GM18520 (cell line): Measurements from ENCODE around the gene MYCN.
"Not testable (repeated sequence)": the region's sequence is repeated elsewhere in the genome, so short reads cannot be mapped to it uniquely, and the experiment has no call there.

Experiments
- ATAC-seq: cut with Tn5 transposase; IDR thresholded peaks from one replicate; pipeline ENCODE4 v1.9.1; 2021; ENCODE audit not compliant: unreplicated experiment

Gene MYCN

DNA sequence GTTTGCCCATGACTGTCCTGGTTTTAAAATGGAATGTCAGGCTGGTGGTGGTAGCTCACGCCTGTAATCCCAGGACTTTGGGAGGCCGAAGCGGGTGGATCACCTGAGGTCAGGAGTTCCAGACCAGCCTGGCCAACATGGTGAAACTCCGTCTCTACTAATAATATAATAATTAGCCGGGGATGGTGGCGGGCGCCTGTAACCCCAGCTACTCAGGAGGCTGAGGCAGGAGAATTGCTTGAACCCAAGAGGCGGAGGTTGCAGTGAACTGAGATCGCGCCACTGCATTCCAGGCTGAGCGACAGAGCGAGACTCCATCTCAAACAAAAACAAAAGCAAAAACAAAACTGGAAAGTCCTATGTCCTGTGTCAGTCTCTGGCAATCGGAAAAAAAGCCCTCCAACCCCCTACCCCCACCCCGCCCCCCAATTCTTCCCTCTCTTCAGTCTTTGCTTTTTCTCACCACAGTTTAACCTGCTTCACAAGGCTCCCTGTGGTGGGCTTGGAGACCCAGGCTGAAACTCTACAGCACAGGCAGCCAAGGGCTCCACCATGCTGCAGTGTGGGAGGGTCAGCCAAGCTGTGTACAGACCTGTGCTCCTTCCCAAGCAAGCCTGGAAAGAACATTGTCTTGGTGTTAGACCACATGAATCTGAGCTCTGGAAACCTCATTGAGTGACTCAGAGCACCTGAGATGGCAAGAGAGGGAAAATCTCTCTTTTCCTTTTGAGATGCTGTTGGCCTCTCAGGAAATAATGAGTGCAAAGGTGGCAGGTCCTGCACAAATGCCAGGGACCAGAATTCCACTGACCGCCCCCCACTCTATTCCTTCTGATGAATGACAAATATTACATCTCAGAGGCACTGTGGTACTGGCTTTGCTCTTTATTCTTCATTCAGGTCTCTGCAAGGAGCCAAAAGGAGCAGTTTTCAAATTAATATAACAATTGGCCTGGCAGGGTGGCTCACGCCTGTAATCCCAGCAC, 16.7 kb downstream of the MYCN start:
- no peak for ATAC-seq

DNA sequence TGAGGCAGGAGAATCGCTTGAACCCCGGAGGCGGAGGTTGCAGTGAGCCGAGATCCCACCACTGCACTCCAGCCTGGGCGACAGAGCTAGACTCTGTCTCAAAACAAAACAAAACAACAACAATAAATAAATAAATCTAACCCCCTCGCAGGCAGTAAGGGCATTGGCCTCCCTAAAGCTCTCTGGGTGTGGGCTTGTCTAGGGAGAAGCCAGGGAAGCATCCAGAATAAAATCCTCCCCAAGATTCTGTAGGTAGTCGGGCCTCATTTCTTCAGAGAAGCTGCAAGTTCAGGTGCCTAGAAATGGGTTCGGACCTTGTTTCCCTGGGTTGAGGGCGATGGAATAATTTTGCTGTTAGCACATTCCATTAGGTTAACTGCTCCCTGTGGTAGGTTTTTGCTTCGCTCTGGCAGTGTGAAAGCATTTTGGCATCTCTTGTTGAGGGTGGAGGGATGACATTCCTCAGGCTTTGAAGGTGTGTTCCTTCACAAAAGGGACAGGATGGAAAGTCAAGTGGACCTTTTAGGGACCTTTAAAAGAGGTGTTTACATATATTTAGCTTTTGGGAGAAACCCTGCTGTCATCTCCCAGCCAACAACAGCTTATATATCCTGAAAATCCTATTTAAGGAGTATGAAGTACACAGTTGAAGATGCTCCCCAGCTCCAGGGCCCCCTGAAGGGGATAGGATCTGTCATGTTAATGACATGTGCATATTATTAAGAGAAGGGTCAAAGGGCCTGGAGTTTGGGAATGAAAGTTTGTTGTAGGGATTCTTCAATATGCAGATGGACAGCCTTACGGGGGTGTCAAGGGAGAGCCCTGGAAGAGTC, 17.7 kb downstream of the MYCN start:
- ATAC-seq = no peak

DNA sequence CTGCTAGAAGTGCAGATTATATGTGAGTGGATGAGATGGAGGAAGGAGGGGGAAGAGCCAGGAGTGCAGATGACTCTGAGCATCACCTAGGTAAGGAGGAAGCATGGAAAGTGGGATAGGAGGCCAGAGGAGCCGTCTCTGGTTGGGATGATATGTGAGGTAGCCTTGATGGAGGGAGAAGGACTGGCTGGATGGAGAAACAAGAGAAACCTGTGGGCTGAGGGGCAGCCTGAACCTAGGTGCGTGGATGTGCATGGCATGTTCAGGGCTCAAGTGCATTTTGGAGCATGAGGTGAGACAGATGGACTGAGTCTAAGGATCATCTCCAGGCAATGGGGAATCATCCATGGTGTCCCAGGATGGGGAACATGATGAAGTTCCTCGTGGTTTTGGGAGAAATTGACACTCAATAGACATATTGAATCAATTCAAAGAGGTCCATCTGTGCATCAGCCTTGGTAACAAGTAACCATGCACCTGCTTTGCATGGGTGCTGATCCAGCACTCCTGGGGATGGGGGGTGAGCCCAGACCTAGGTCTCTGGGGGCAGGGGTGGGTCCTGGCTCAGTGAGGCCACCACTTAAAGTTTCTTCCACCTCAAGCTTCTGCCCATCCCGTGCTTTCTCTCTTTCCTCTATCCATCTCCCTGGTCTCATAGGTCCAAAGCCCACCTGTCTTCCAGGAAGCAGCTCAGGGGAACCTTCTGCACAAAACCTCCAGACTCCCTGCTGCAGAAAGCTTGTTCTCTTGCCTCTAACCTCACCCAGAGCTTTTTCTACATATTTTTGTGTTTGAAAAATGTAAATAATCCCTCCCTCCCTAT, 19.2 kb downstream of the MYCN start:
- ATAC-seq = no peak

DNA sequence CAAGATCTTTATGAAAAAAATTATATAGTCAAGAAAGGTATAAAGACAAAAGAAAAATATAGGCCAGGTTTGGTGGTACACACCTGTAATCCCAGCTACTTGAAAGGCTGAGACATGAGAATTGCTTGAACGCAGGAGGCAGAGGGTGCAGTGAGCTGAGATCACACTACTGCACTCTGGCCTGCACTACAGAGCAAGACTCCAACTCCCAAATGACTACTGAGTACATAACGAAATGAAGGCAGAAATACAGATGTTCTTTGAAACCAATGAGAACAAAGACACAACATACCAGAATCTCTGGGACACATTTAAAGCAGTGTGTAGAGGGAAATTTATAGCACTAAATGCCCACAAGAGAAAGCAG, 19.8 kb downstream of the MYCN start:
- ATAC-seq = not testable (repeated sequence)

DNA sequence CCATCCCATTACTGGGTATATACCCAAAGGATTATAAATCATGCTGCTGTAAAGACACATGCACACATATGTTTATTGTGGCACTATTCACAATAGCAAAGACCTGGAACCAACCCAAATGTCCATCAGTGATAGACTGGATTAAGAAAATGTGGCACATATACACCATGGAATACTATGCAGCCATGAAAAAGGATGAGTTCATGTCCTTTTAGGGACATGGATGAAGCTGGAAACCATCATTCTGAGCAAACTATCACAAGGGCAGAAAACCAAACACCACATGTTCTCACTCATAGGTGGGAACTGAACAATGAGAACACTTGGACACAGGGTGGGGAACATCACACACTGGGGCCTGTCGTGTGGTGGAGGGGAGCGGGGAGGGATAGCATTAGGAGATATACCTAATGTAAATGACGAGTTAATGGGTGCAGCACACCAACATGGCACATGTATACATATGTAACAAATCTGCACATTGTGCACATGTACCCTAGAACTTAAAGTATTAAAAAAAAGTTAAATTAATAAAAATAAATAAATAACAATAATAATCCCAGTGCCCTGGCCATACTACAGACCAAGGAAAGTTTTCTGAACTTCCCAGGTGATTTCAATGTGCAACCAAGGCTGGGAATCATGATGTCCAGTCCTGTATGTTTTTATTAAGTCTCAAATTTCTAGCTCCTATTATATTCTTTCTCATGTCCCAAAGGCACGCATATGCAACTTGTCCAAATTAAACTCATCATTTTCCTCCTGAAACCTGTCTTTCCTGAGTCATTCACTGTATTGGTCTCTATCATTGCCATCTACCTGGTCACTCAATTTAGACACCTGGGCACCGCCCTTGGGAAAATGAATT, 23.0 kb downstream of the MYCN start:
- not testable (repeated sequence) for ATAC-seq

DNA sequence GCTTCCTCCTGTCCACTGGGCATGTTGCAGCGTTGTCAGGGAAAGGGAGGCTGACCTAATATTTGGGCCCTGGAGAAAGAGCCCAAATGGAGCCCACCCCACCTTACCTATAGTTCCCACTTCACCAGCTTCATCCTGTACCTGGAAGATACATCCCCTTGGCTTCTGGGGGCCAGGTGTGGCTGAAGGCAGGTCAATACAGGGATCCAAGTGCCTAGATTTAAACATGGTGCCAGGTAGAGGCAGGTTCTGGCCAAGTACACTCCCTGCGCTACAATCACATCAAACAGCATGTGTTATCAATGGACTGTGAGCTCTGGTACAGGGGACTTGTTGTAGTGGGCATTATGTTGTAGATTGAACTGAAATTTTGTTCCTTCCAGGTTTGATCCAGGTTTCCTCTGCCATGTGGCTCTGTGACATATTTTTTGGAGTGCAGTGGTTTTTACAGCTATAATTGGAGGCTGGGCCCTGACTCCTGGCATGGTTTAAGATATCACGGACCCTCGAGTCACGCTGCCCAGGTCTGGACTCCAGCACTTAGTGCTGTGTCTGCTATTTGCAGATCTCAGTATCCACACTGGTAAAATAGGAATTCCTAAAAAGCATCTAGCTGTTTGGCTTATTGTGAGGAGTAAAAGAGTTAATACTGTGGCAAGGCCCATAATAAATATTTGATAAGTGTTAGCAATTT, 23.8 kb downstream of the MYCN start:
- ATAC-seq = no peak

DNA sequence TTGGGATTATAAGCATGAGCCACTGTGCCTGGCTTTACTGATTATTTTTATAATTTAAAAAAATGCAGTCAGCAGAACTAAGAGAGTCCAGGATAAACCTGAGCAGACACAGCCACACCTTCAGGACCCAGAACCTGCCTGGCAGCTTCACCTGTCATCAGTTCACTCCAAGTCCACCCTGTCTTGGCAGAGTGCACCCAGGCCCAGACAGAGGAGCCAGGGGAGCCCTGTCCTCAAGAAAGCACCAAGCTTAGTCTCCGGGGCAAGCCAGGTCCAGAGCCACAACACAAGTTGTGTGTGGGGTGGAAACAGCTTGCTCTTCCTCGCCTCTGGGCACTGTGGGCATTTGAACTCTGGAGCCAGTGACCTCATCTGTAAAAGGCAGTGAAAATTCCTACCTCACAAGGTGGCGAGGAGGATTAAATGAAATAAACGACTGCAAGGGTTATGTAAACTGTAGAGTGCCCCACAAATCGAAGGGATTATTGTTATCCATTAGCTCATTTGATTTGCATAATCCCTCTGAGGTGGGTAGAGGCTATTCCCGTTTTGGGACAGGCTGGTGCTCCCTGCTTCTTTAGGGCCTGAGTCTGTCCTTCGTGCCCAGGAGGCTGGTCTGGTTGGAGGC, 24.7 kb downstream of the MYCN start:
- ATAC-seq = no peak

DNA sequence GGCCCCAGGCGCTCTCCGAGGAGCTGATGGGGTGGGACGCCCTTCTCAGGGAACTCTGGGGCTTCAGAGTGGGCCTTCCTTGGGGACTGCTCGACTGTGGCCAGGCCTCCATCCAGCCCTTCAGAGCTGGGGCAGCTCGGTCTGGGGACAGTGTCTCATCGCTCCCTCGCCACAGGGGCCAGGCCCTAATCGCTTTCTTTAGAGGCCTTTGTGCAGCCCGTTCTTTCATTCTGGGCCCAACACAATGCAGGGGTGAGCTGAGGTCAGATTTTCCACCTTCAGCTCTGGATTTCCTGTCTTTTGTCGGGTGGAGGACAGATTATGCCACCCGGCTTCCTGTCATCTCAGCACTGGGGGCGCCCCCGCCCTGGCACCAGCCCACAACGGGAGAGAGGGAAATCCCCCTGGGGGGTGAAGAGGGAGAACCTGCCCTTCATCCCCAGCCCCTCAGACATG, 25.2 kb downstream of the MYCN start:
- no peak for ATAC-seq

DNA sequence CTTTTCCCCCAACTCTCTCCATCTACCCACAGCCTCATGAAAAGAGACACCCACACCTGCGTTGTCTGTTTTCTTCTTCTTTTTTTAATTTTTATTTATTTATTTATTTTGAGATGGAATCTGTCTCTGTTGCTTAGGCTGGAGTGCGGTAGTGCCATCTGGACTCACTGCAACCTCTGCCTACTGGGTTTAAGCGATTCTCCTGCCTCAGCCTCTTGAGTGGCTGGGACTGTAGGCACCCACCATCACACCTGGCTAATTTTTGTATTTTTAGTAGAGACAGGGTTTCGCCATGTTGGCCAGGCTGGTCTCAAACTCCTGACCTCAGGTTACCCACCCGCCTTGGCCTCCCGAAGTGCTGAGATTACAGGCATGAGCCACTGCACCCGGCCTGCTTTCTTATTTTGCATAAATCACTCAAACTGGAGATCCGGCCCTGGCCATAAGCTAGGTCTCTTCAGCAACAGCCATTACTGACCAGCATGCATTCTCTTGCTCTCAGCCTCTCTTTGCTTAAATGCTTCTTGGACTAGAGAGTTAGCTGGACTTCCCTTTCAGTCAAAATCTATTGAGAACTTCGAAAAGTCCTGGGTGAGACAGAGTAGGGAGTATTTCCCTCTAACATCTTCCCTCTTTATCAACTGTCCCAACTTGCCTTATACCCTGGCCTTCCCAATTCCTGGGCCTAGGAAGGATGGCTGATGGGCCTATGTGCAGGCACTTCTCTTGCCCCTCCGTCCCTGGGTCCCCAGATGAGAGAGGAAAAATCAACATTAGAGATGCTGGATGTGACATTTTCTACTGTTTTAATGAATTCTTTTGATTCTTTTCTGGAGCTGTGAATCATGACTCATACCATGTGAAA, 27.3 kb downstream of the MYCN start:
- no peak for ATAC-seq

DNA sequence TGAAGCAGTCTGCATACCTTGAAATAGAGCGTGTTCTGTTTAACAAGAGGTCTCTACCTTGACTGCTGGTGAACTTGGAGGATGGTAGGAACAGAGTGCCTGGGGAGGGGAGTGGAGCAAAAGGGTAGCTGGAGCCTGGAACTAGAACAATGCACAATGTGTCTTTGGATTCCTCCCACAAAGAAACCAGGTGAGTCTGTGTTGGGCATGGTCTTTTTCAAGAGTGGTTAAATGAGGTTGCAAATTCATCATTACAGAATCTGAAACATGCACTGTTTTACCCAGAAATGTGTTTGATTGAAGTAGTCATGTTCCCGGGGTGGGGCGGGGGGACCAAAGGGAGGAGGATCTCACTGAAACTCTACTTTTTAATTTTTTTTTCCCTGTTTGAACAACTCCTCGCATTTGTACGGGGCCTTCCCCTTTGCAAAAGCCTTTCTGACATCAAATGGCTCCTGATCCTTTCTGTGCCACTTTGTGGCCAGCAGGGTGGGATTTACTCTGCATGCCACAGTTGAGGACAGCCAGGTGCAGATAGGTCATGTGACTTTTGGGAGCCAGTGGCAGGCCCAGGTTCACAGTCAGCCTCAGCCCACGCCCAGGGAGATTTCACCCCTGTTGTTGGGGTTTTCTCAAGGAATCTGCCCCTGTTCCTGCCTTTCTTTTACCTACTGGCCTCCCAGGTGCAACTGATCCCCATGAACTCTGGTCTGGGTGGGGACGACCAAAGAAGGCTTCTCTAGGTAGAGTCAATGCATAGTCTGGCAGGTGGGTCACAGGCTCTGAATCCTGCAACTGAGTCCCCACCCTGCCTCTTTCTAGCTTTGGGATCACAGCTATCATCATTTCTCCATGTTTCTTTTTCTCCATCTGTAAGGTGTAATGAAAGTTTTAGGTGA, 28.2 kb downstream of the MYCN start:
- ATAC-seq = no peak

DNA sequence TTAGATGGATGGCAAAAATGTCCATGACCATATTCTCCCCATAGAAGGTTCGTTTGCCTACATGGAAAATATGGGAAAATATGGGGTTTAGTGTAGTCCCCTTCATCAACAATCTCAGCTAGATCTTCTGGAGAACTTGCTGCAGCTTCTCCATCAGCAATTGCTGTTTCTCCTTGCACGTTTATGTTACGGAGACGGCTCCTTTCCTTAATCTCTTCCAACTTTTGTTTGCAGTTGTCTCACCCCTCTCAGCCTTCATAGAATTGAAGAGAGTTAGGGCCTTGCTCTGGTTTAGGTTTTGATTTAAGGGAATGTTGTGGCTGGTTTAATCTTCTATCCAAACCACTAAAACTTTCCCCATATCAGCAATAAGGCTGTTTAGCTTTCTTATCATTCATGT, 28.9 kb downstream of the MYCN start:
- no peak for ATAC-seq

DNA sequence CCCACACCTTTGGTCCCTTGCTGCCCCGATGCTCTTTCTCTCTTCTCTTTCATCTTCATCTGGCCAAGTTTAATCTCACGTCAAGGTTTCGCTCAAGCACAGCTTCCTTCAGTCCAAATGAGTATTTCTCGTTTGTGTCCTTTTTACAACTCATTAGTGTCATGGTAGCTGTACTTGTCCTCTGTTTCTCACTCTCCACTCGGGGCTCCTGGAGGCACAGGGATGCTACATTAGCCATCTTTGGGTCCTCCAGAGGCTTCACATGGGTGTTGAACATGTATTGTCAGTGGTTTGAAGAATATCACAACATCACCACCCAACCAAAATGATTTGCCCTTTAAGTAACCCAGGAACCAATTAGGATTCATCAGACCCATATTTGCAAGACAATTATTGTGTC, 30.4 kb downstream of the MYCN start:
- ATAC-seq = no peak

DNA sequence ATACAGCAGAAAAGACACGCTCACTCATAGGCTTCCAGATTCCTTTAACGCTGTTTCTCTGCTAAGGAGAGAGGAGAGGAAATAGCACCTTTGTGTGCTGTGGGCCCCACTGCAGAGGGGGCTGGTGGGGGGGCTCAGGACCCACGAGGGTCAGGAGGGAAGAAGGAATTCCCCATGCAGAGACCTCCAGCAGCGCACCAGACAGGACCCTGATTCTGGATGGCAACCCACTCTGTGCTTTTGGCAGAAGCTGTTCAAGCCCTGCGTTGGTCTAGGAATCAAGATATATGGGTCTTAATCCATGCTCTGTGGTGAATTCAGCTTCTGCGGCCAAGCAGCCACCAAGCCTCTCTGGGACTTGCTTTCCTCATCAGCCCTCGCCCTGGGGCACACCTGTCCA, 31.0 kb downstream of the MYCN start:
- ATAC-seq = no peak

DNA sequence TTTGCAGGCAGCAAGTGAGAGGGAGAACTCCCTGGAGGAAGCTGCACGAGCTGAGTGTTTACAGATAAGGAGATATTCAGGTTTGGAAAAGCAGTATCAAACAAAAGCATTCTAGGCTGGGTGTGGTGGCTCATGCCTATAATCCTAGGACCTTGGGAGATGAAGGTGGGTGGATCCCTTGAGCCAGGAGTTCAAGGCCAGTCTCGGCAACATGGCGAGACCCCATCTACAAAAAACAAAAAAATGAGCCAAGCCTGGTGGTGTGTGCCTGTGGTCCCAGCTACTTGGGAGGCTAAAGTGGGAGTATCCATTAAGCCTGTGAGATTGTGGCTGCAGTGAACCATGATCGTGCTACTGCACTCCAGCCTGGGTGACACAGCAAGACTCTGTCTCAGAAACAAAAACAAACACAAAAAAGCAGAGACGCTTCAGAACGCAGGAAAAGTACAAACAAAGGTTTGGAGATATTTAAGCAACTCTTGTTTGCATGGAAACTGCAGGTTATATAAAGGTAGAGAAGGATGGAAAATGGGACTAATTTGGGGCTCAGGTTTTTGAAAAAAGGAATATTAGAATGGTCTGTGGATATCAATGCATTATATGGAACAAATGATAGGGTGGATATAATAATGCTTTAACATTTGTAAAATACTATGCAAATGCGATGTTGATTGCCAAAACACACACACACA, 31.6 kb downstream of the MYCN start:
- no peak for ATAC-seq

DNA sequence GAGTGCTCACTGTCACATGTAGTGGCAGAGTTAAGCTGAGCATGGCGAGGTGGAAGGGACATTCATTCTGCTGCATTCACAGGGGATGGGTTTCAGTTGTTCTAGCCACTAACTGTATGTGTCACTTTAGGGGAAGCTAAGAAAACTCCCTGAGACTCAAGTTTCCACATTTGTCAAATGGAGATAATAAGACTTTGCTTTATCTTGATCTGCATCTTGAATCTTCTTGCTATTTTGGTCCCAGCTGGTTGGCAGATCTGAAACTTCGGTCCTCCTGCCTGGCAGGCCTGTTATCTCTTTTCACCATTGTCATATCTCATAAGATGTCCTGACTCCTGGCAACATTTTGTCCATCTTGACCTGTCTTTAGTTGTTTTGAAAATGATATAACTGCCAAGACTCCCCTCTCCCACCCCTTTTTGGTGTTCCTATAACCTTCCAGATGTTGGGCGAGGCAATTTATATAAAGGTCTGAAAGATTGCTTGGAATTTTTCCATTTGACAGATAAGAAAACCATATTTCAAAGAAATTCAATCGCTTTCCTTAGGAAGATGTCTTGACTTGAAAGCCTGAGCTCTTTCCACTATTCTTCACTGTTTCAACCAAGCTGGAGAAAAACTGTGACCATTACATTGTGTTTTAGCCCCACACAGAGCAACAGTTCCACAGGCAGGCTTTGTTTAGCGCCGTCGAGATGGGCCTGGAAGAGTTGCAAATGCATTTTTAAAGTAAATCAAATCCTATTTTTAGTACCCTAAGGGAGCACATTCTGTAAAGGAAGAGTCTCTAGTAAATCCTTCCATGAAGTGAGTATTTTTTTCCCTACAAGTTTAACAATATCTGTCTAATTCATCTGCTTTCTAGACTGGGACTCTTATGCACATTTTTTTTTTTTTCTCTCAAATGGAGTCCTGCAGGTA, 33.4 kb downstream of the MYCN start:
- ATAC-seq = no peak
